C4-2B (cell line): ENCODE measurements around the gene SHD.

Experiments used
- CTCF ChIP-seq: fragments of 450-650 bp; conservative IDR thresholded peaks from 2 replicates; pipeline ENCODE4 v1.5.1; 2017; ENCODE audit warnings: mild to moderate bottlenecking
- ZFX ChIP-seq: fragments of 450-650 bp; IDR thresholded peaks from 2 replicates; pipeline ENCODE4 v1.6.1; 2017

DNA sequence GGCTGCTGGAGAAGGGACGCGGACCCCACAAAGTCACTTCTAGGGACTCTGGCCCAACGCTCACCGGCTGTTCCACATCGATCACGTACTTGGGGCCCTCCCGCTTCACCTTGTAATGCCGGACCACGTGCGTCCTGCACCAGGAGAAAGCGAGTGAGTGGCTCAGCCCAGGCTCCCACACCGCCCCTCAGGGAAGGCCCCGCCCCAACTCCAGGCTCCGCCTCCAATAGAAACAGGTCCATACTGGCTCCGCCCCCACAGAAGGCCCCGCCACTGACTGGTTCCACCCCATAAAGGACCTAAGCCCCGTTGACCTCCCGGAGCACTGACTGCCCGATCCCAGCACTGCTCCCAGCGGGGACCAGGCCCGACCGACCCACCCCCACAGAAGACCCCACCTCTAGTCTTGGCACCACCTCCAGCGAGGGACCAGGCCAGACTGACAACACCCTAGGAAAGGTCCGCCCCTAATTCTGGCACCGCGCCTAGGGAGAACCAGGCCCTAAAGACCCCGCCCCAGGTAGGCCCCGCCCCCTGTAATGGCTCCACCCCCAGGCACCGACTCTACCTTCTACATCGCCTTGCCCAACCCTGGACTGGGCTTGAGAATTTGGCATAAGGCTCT, 48.3 kb downstream of the SHD start:
- TF ChIP-seq CTCF (no peak), ZFX (no peak)
